ENCODE measurements around the gene WTIP. TPM values are rescaled to one million over a fixed set of nuclear protein-coding genes. Genes with fewer than 3 reads are reported as not detected.

The WTIP gene
- total RNA-seq, 2 donors from 2014 or later, result 45.4 to 48.6 TPM

GRCh38 chr19:34448191-34448590 lies 33.4 kb upstream of the WTIP start:
- Histone ChIP-seq H3K4me1 (ENCODE audit: control insufficient read depth, insufficient read depth, low read length) (no peaks in the 10 kb centered on the region), H3K36me3 (ENCODE audit: control insufficient read depth, insufficient read depth, low read length) (peaks cover 92% of the 10 kb centered on the region), H3K9me3 (ENCODE audit: control insufficient read depth, low read length) (no peaks in the 10 kb centered on the region), H3K9ac (ENCODE audit: extremely low read depth, low read length, poor library complexity, severe bottlenecking) (no peak overlapping the region), H3K4me3 (ENCODE audit: low read length) (no peak overlapping the region), H3K27me3 (ENCODE audit: control insufficient read depth, insufficient read depth, low read length, poor library complexity, severe bottlenecking) (no peaks in the 10 kb centered on the region), H3K27ac (ENCODE audit: low read depth, low read length) (no peak overlapping the region)
- Mint-ChIP-seq H3K4me1 (peaks cover 3% of the 10 kb centered on the region), H3K9me3 (no peaks in the 10 kb centered on the region), H3K27me3 (ENCODE audit: insufficient read depth) (no peaks in the 10 kb centered on the region), H3K4me3 (no peak overlapping the region), H3K36me3 (ENCODE audit: low read depth) (peaks cover 82% of the 10 kb centered on the region), H3K27ac (no peak overlapping the region)
- 93 to 97% methylated on average over 3 of the region's 3 CpGs for WGBS, 2 experiments (ENCODE audit: insufficient coverage in 1 of 2, insufficient read length in 1 of 2)
- DNase-seq, result no peak
- TF ChIP-seq CTCF (conservative IDR thresholded peaks at IDR 0.05), result no peak

- no peaks in the 10 kb centered on the region for H3K4me1 ChIP-seq (ENCODE audit: control insufficient read depth, insufficient read depth, low read length)
- no peak overlapping the region for H3K4me3 ChIP-seq (ENCODE audit: low read length)
- no peak overlapping the region for H3K27ac ChIP-seq (ENCODE audit: low read depth, low read length)
- no peaks in the 10 kb centered on the region for H3K27me3 ChIP-seq (ENCODE audit: control insufficient read depth, insufficient read depth, low read length, poor library complexity, severe bottlenecking)
- Mint-ChIP-seq H3K9me3 (no peaks in the 10 kb centered on the region), H3K4me1 (peaks cover 4% of the 10 kb centered on the region), H3K4me3 (no peak overlapping the region), H3K36me3 (ENCODE audit: low read depth) (peaks cover 72% of the 10 kb centered on the region), H3K27ac (no peak overlapping the region), H3K27me3 (ENCODE audit: insufficient read depth) (no peaks in the 10 kb centered on the region)
- no peaks in the 10 kb centered on the region for H3K9me3 ChIP-seq (ENCODE audit: control insufficient read depth, low read length)
- DNase-seq, result no peak
- no peak for TF ChIP-seq CTCF (conservative IDR thresholded peaks at IDR 0.05)
- peaks cover 76% of the 10 kb centered on the region for H3K36me3 ChIP-seq (ENCODE audit: control insufficient read depth, insufficient read depth, low read length)
- H3K9ac ChIP-seq (ENCODE audit: extremely low read depth, low read length, poor library complexity, severe bottlenecking), result no peak overlapping the region
Measured at GRCh38 chr19:34452723-34453122, 28.8 kb upstream of the WTIP start.

- Mint-ChIP-seq H3K4me1 (peaks cover 8% of the 10 kb centered on the region), H3K27ac (no peak overlapping the region), H3K36me3 (ENCODE audit: low read depth) (peaks cover 70% of the 10 kb centered on the region), H3K4me3 (no peak overlapping the region), H3K9me3 (no peaks in the 10 kb centered on the region), H3K27me3 (ENCODE audit: insufficient read depth) (no peaks in the 10 kb centered on the region)
- H3K27ac ChIP-seq (ENCODE audit: low read depth, low read length), result no peak overlapping the region
- no peaks in the 10 kb centered on the region for H3K4me1 ChIP-seq (ENCODE audit: control insufficient read depth, insufficient read depth, low read length)
- WGBS, 2 experiments (ENCODE audit: insufficient coverage in 1 of 2, insufficient read length in 1 of 2), result 98 to 100% methylated on average over 1 to 2 of the region's 2 CpGs
- H3K27me3 ChIP-seq (ENCODE audit: control insufficient read depth, insufficient read depth, low read length, poor library complexity, severe bottlenecking), result no peaks in the 10 kb centered on the region
- TF ChIP-seq CTCF (conservative IDR thresholded peaks at IDR 0.05), result no peak
- H3K9me3 ChIP-seq (ENCODE audit: control insufficient read depth, low read length), result no peaks in the 10 kb centered on the region
- peaks cover 76% of the 10 kb centered on the region for H3K36me3 ChIP-seq (ENCODE audit: control insufficient read depth, insufficient read depth, low read length)
- DNase-seq, result no peak
- no peak overlapping the region for H3K4me3 ChIP-seq (ENCODE audit: low read length)
- H3K9ac ChIP-seq (ENCODE audit: extremely low read depth, low read length, poor library complexity, severe bottlenecking), result no peak overlapping the region
Measured at GRCh38 chr19:34454091-34454490, 27.5 kb upstream of the WTIP start.
